ENCODE results near the gene BTBD19. TPM values are rescaled to one million over a fixed set of nuclear protein-coding genes. Genes with fewer than 3 reads are reported as not detected.

BTBD19 gene
- total and polyA plus RNA-seq, 2 of the 8 experiments (the other 6 are each of a cell fraction or from before 2014, with no cell fraction given) = 1.1 TPM

DNA sequence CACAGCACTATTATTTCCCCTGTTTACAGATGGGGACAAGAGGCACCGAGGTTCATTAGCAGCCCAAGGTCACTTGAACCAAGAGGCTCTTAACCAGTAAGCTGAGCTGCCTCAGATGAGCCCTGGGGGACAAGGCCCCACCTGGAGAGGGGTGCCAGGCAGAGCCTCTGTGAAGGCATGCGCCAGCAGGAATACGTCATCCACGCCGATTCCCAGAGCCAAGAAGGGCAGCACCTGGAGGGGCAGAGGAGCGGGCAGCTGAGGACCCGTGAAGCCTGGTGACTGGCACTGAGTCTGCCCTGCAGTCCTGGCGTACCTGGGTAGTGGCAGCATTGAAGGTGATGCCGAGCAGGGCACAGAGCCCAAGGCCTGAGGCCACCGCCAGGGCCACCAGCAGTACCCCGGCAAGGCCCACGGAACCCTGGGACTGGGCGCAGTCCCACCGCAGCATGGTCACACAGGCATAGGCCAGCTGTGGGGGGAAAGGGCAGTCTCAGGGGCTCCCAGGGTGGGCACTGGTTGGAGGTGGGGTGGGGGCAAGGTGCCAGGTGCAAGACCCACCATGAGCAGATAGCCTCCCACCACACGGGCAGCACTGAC, 20.6 kb downstream of the BTBD19 start:
- ChIA-PET POLR2A (ENCODE audit: partially characterized antibody) (interaction anchor here (0.8 to 7.7 kb wide), 8 partner anchors 9 to 183 kb away, joined by 3 to 128 read pairs (median 6); partner anchors contain the start of genes BTBD19, HECTD3, PTCH2 and RPS8), CTCF (ENCODE audit: partially characterized antibody) (interaction anchor here (0.5 to 5.9 kb wide), 10 partner anchors 7 to 1715 kb away, joined by 3 to 36 read pairs (median 4); partner anchors contain the start of genes BEST4, BTBD19, HECTD3 and PTCH2)
- 95% methylated on average over 15 of the region's 15 CpGs; no CpG with 5 or more reads in 1 of the 2 experiments for WGBS, 2 experiments (ENCODE audit: extremely low coverage in 1 of 2, insufficient coverage in 1 of 2, insufficient read length in 1 of 2, insufficient replicate concordance in 2 of 2, low coverage in 1 of 2, low lambda C conversion rate in 2 of 2, missing lambda C conversion rate in 1 of 2)
- Histone ChIP-seq H3K18ac (ENCODE audit: extremely low read depth, low read length) (no peak overlapping the region), H2BK5ac (ENCODE audit: low read depth, low read length) (peak overlapping the region; percentile 22; the same call in 1 of the 2 replicates), H4K5ac (ENCODE audit: insufficient read length, low read depth, low read length) (no peak overlapping the region), H2BK15ac (ENCODE audit: low read length) (0 out of 2 replicates have a peak overlapping the region, but pooled peaks have one; percentile 40), H3K36me3 (ENCODE audit: control insufficient read depth in 2 of 4, insufficient read depth in 4 of 4, low read length in 3 of 4) (no peaks in the 10 kb centered on the region), H3K79me2 (ENCODE audit: control insufficient read depth in 1 of 2, insufficient read depth in 2 of 2, low read length in 2 of 2) (no peaks in the 10 kb centered on the region), H4K20me1 (replicated peaks in 1 of 2; ENCODE audit: control insufficient read depth in 1 of 2, insufficient read depth in 2 of 2, low read length in 2 of 2) (no peaks in the 10 kb centered on the region), H3K56ac (replicated peaks; ENCODE audit: insufficient read length, low read depth, low read length) (no peak overlapping the region), H3K27ac (ENCODE audit: low read depth, low read length) (no peak overlapping the region), H2BK20ac (ENCODE audit: low read length) (no peak overlapping the region), H3K27me3 (replicated peaks in 1 of 4; ENCODE audit: control insufficient read depth in 3 of 4, extremely low read depth in 1 of 4, insufficient read depth in 3 of 4, low read length in 3 of 4) (no peaks in the 10 kb centered on the region), H2BK120ac (replicated peaks; ENCODE audit: low read depth, low read length) (no peak overlapping the region), H3K4me2 (ENCODE audit: insufficient read depth in 1 of 2, low read depth in 2 of 2, low read length in 2 of 2) (no peak overlapping the region), H2BK12ac (ENCODE audit: low read depth, low read length) (no peak overlapping the region), H3K4me1 (replicated peaks in 1 of 4; ENCODE audit: control insufficient read depth in 3 of 4, insufficient read depth in 4 of 4, low read length in 3 of 4) (peaks cover 0 to 12% (median 4%) of the 10 kb centered on the region in 4 experiments; a peak in 6 of 7 replicates), H3K23me2 (ENCODE audit: low read depth, low read length) (no peaks in the 10 kb centered on the region), H3K9me3 (ENCODE audit: insufficient read depth in 2 of 2, low read depth in 1 of 2, low read length in 1 of 2) (no peaks in the 10 kb centered on the region), H3K79me1 (ENCODE audit: low read depth, low read length) (no peaks in the 10 kb centered on the region), H3K9ac (replicated peaks in 1 of 4; ENCODE audit: extremely low read depth in 1 of 4, low read depth in 3 of 4, low read length in 3 of 4) (no peak overlapping the region; a peak in 1 of 7 replicates), H2AK5ac (ENCODE audit: low read depth, low read length) (no peak overlapping the region), H3K4ac (replicated peaks; ENCODE audit: insufficient read length, low read depth, low read length) (no peak overlapping the region), H3K4me3 (ENCODE audit: extremely low read depth in 1 of 4, insufficient read depth in 2 of 4, low read depth in 3 of 4, low read length in 4 of 4) (no peak overlapping the region), H4K91ac (replicated peaks; ENCODE audit: insufficient read length, low read length) (no peak overlapping the region), H2AFZ (ENCODE audit: low read length) (no peak overlapping the region), H3K14ac (ENCODE audit: insufficient read length) (no peak overlapping the region), H4K8ac (ENCODE audit: extremely low read depth, insufficient read depth, low read length) (peak overlapping the region; percentile 80; the same call in 1 of the 2 replicates), H3K23ac (ENCODE audit: insufficient read length) (no peak overlapping the region)
- no peak for DNase-seq (ENCODE audit: low read depth in 1 of 2, low spot score in 2 of 2)
- FAIRE-seq = no peak
- no peak for TF ChIP-seq TCF12 (IDR thresholded peaks at IDR 0.05; ENCODE audit: low read depth, low read length)
- no peak for TF ChIP-seq CHD2 (IDR thresholded peaks at IDR 0.05; ENCODE audit: low read length)
- TF ChIP-seq TAF1 (IDR thresholded peaks at IDR 0.05; ENCODE audit: low read depth, low read length) = no peak
- no peak for TF ChIP-seq BRCA1 (IDR thresholded peaks at IDR 0.05; ENCODE audit: low read depth, low read length)
- TF ChIP-seq, protein P1, sequence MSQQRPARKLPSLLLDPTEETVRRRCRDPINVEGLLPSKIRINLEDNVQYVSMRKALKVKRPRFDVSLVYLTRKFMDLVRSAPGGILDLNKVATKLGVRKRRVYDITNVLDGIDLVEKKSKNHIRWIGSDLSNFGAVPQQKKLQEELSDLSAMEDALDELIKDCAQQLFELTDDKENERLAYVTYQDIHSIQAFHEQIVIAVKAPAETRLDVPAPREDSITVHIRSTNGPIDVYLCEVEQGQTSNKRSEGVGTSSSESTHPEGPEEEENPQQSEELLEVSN (IDR thresholded peaks at IDR 0.05) = no peak
- TF ChIP-seq RBBP5 (IDR thresholded peaks at IDR 0.05; ENCODE audit: borderline replicate concordance, low read depth, low read length) = no peak
- no peak for TF ChIP-seq EGR1 (IDR thresholded peaks at IDR 0.05; ENCODE audit: borderline replicate concordance, low read depth, low read length)
- no peak for TF ChIP-seq FOSL1 (IDR thresholded peaks at IDR 0.05; ENCODE audit: insufficient read depth, low read depth, low read length)
- TF ChIP-seq HDAC6 (IDR thresholded peaks at IDR 0.05; ENCODE audit: low read depth, low read length) = no peak
- no peak for TF ChIP-seq MAFK (IDR thresholded peaks at IDR 0.05; ENCODE audit: low read depth, low read length)
- TF ChIP-seq EZH2 (IDR thresholded peaks at IDR 0.05; ENCODE audit: low read depth, low read length, severe bottlenecking) = no peak
- no peak for TF ChIP-seq HDAC2 (IDR thresholded peaks at IDR 0.05; ENCODE audit: borderline replicate concordance in 1 of 2, low read depth in 2 of 2, low read length in 2 of 2)

Measured in H1 (cell line).